WTC11 (cell line): ENCODE results near the gene AGBL4.

Experiments
- CREB1 ChIP-seq: sonication (generic); formaldehyde crosslinking; IDR thresholded peaks from 2 replicates; pipeline ENCODE4 v1.8.0; 2023; ENCODE audit warnings: mild to moderate bottlenecking, missing genetic modification reagents
- CTCF ChIP-seq: fragments of 200-600 bp; IDR thresholded peaks from 2 replicates; pipeline ENCODE4 v1.8.0; 2022; ENCODE audit warnings: antibody characterized with exemption
- E2F1 ChIP-seq: sonication (generic); formaldehyde crosslinking; IDR thresholded peaks from 2 replicates; pipeline ENCODE4 v1.8.0; 2022; ENCODE audit warnings: mild to moderate bottlenecking, missing genetic modification reagents
- FOXP1 ChIP-seq: sonication (generic); formaldehyde crosslinking; IDR thresholded peaks from 2 replicates; pipeline ENCODE4 v1.8.0; 2022; ENCODE audit warnings: missing genetic modification reagents, mild to moderate bottlenecking, moderate library complexity, borderline replicate concordance
- HMGXB4 ChIP-seq: sonication (generic); formaldehyde crosslinking; IDR thresholded peaks from 2 replicates; pipeline ENCODE4 v1.8.1; 2023; ENCODE audit warnings: mild to moderate bottlenecking, moderate library complexity, missing genetic modification reagents
- NFYB ChIP-seq: sonication (generic); formaldehyde crosslinking; conservative IDR thresholded peaks from 2 replicates; pipeline ENCODE4 v1.8.0; 2022; ENCODE audit warnings: low read depth, missing genetic modification reagents
- NR3C1 ChIP-seq: sonication (generic); formaldehyde crosslinking; conservative IDR thresholded peaks from 2 replicates; pipeline ENCODE4 v1.8.1; 2023; ENCODE audit warnings: low read depth, mild to moderate bottlenecking, missing genetic modification reagents
- ZBTB43 ChIP-seq: sonication (generic); formaldehyde crosslinking; IDR thresholded peaks from 2 replicates; pipeline ENCODE4 v1.8.1; 2023; ENCODE audit warnings: mild to moderate bottlenecking, missing genetic modification reagents
- ZNF121 ChIP-seq: sonication (generic); formaldehyde crosslinking; IDR thresholded peaks from 2 replicates; pipeline ENCODE4 v1.8.0; 2023; ENCODE audit warnings: missing genetic modification reagents

DNA sequence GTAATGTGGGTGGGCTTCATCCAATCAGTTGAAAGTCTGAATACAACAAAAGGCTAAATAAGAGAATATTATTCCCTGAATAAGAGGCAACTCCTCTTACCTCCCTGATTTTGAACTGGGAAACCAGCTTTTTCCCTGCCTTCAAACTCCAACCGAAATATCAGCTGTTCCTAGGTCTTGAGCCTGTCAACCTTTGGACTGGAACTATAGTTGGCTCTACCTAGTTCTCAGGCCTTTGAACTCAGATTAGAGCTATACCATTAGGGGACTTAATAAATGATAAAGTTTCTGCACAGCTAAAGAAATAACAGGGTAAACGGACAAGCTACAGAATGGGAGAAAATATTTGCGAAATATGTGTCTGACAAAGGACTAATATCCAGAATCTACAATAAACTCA lies 1203.3 kb downstream of the AGBL4 start:
- no peak for TF ChIP-seq CTCF
- TF ChIP-seq FOXP1 (CRISPR knock-in tag): no peak
- TF ChIP-seq ZNF121 (CRISPR knock-in tag): no peak
- no peak for TF ChIP-seq CREB1
- no peak for TF ChIP-seq NR3C1 (CRISPR knock-in tag)
- no peak for TF ChIP-seq HMGXB4 (CRISPR knock-in tag)
- no peak for TF ChIP-seq E2F1 (CRISPR knock-in tag)
- no peak for TF ChIP-seq NFYB
- no peak for TF ChIP-seq ZBTB43 (CRISPR knock-in tag)
